K562 (cell line): ENCODE data around the gene LYZL4. TPM values are rescaled to one million over a fixed set of nuclear protein-coding genes. Genes with fewer than 3 reads are reported as not detected.

Source experiments
- ATAC-seq: fragments of 200-7000 bp; cut with Tn5 transposase; 3 replicates; pipeline ENCODE4 v1.9.1; 2020; ENCODE audit warnings: moderate library complexity
- BruUV-seq: library from RNA; stranded (reverse); fragments of 400-500 nt; replicated peaks from 2 replicates; lab custom pipeline; 2021; lab: Mats Ljungman, UMichigan
- CTCF ChIA-PET: fragments of 300-600 bp; formaldehyde crosslinking; extraction: SDS; loops from one replicate; lab custom pipeline; 2021; ENCODE audit warnings: low intra/inter-chr PET ratio; lab: Yijun Ruan, JAX
- POLR2A ChIA-PET: fragments of 300-600, 350-650 bp; sonication (Branson Sonifier 250); formaldehyde crosslinking; extraction: SDS; loops from one replicate; lab custom pipeline; 2021; ENCODE audit warnings: antibody characterized with exemption, inconsistent platforms; lab: Yijun Ruan, JAX
- DNase-seq, 4 experiments: peaks; one replicate each; pipeline versions ENCODE4 v3.0.0 to v3.0.0-alpha.2; 2011 to 2018; ENCODE audit warnings: low spot score in 3 of 4, mixed read lengths in 3 of 4; ENCODE audit errors: extremely low read depth in 1 of 4
- FAIRE-seq: peaks from 2 replicates; lab custom pipeline; 2011; peaks lifted over from hg19 to GRCh38; lab: Jason Lieb, UNC
- H2AFZ ChIP-seq: 2 replicates; pipeline ENCODE4 v1.6.0; 2011; ENCODE audit warnings: low read depth, low read length, control low read depth, inconsistent platforms
- H3K27ac ChIP-seq: fragments of 200-600 bp; 3 replicates; pipeline ENCODE4 v1.8.0; 2011; ENCODE audit warnings: low read depth, mild to moderate bottlenecking, control low read depth, inconsistent platforms, low read length, moderate library complexity, mixed read lengths; ENCODE audit errors: extremely low read depth
- H3K27me3 ChIP-seq, 2 experiments: fragments of 300-600 bp in 1 of 2; 2 replicates in 1 of 2; 3 replicates in 1 of 2; pipeline versions ENCODE4 v1.6.0 to v1.8.0; 2011; ENCODE audit warnings: inconsistent platforms in 2 of 2, low read length in 2 of 2, mild to moderate bottlenecking in 1 of 2, mixed read lengths in 1 of 2, moderate library complexity in 1 of 2; ENCODE audit not compliant: control insufficient read depth in 2 of 2, insufficient read depth in 2 of 2
- H3K36me3 ChIP-seq: fragments of 300-600 bp; 3 replicates; pipeline ENCODE4 v1.8.0; 2011; ENCODE audit warnings: mild to moderate bottlenecking, low read length, inconsistent platforms; ENCODE audit not compliant: control insufficient read depth, insufficient read depth
- H3K4me1 ChIP-seq, 2 experiments: fragments of 200-600 bp in 1 of 2; replicated peaks in 1 of 2; 2 replicates in 1 of 2; 3 replicates in 1 of 2; pipeline versions ENCODE4 v1.5.1 to v1.8.0; 2011; ENCODE audit warnings: inconsistent platforms in 2 of 2, low read length in 2 of 2, mild to moderate bottlenecking in 1 of 2, mixed read lengths in 1 of 2, moderate library complexity in 1 of 2; ENCODE audit not compliant: control insufficient read depth in 2 of 2, insufficient read depth in 2 of 2
- H3K4me2 ChIP-seq: 2 replicates; pipeline ENCODE4 v1.6.1; 2011; ENCODE audit warnings: low read length, control low read depth, inconsistent platforms, mixed read lengths; ENCODE audit not compliant: insufficient read depth
- H3K4me3 ChIP-seq: fragments of 200-600 bp; sonication (generic), shearing (Covaris generic); 2 replicates; pipeline ENCODE4 v1.5.1; 2016; ENCODE audit warnings: control low read depth, inconsistent platforms
- H3K79me2 ChIP-seq: fragments of 200-600 bp; 3 replicates; pipeline ENCODE4 v1.8.0; 2011; ENCODE audit warnings: low read length, inconsistent platforms; ENCODE audit not compliant: control insufficient read depth, insufficient read depth
- H3K9ac ChIP-seq, 2 experiments: 2 replicates each; pipeline versions ENCODE4 v1.6.0 to v1.6.1; 2011; ENCODE audit warnings: low read depth in 2 of 2, low read length in 2 of 2, control low read depth in 1 of 2, inconsistent platforms in 1 of 2, mild to moderate bottlenecking in 1 of 2, mixed read lengths in 1 of 2; ENCODE audit not compliant: insufficient read depth in 1 of 2
- H3K9me1 ChIP-seq: one replicate; pipeline ENCODE4 v1.6.0; 2011; ENCODE audit warnings: inconsistent platforms, mild to moderate bottlenecking, low read length, moderate library complexity; ENCODE audit not compliant: control insufficient read depth, insufficient read depth
- H3K9me3 ChIP-seq: replicated peaks from 2 replicates; pipeline ENCODE4 v1.5.1; 2011; ENCODE audit warnings: low read depth, low read length, inconsistent platforms; ENCODE audit not compliant: control insufficient read depth, insufficient read depth
- H4K20me1 ChIP-seq: replicated peaks from 2 replicates; pipeline ENCODE4 v1.6.1; 2011; ENCODE audit warnings: low read length, inconsistent platforms, mixed read lengths; ENCODE audit not compliant: control insufficient read depth, insufficient read depth
- ATF7 ChIP-seq: fragments of 450-650 bp; IDR thresholded peaks from 2 replicates; pipeline ENCODE4 v1.7.1; 2014; ENCODE audit warnings: mild to moderate bottlenecking, moderate library complexity
- FOXJ3 ChIP-seq: sonication (generic); formaldehyde crosslinking; IDR thresholded peaks from 2 replicates; pipeline ENCODE4 v1.4.0; 2020; ENCODE audit warnings: mild to moderate bottlenecking, missing genetic modification reagents
- MTA3 ChIP-seq: fragments of 450-650 bp; formaldehyde crosslinking; IDR thresholded peaks from 2 replicates; pipeline ENCODE4 v1.6.1; 2017; ENCODE audit warnings: mild to moderate bottlenecking, borderline replicate concordance
- NFE2L1 ChIP-seq: fragments of 450-650 bp; IDR thresholded peaks from 2 replicates; pipeline ENCODE4 v1.6.1; 2016; ENCODE audit warnings: missing genetic modification characterization, low read depth, mild to moderate bottlenecking, missing compliant biosample characterization, moderate library complexity, borderline replicate concordance
- RBM17 ChIP-seq: fragments of 200-400 bp; formaldehyde crosslinking; IDR thresholded peaks from 2 replicates; pipeline ENCODE4 v1.6.1; 2017; ENCODE audit warnings: low read depth, mild to moderate bottlenecking, low read length, borderline replicate concordance
- ZBTB8A ChIP-seq: fragments of 450-650 bp; IDR thresholded peaks from 2 replicates; pipeline ENCODE4 v1.6.1; 2018; ENCODE audit warnings: mild to moderate bottlenecking, moderate library complexity; ENCODE audit not compliant: partially characterized antibody
- ZFP91 ChIP-seq: sonication (generic); formaldehyde crosslinking; IDR thresholded peaks from 2 replicates; pipeline ENCODE4 v1.8.0; 2022; ENCODE audit warnings: mild to moderate bottlenecking, missing genetic modification reagents
- ZNF165 ChIP-seq: fragments of 250-450 bp; sonication (Bioruptor Pico); IDR thresholded peaks from 2 replicates; pipeline ENCODE4 v1.4.0; 2020; ENCODE audit warnings: borderline replicate concordance
- ZNF197 ChIP-seq: fragments of 200-800 bp; sonication (Bioruptor generic); IDR thresholded peaks from 2 replicates; pipeline ENCODE4 v1.6.1; 2016; ENCODE audit warnings: low read depth, missing genetic modification characterization, missing compliant biosample characterization
- ZNF444 ChIP-seq: fragments of 250-450 bp; sonication (Bioruptor Pico); IDR thresholded peaks from 2 replicates; pipeline ENCODE4 v1.4.0; 2020; ENCODE audit warnings: mild to moderate bottlenecking, moderate library complexity
- ZNF655 ChIP-seq: fragments of 250-450 bp; sonication (Bioruptor Pico); IDR thresholded peaks from 2 replicates; pipeline ENCODE4 v1.5.0; 2021
- WGBS: fragments of 100-300 bp; shearing (Covaris generic); methylation state at CpG from one replicate; pipeline ENCODE4 v1.1.6; 2016; ENCODE audit warnings: low coverage, mixed read lengths; ENCODE audit not compliant: insufficient coverage; ENCODE audit errors: missing lambda C conversion rate; 5-methylcytosine and 5-hydroxymethylcytosine counted together
- in situ Hi-C: fragments of 300-500 bp; cut with MboI; formaldehyde crosslinking; loops from 4 replicates; pipeline ENCODE4 v1.15.0; 2018; ENCODE audit warnings: inconsistent platforms, mixed read lengths
- intact Hi-C: fragments of 100-400 bp; cut with micrococcal nuclease; formaldehyde crosslinking; loops from 2 replicates; pipeline ENCODE4 v1.14.2; 2022
- polyA plus RNA-seq, 8 experiments: library from polyadenylated mRNA; depleted of rRNA in 4 of 8; stranded (reverse) in 5 of 8; unstranded in 3 of 8; fragments of >200 nt; fragmentation: Nextera tagmentation in 2 of 8; fragmentation: Illumina TruSeq in 1 of 8; extraction: Ambion mirVana in 2 of 8; extraction: Trizol in 1 of 8; gene quantifications; 2 replicates each; pipeline versions ENCODE4 v1.2.1 to v1.2.3, GENCODE V29; 2011 to 2014; ENCODE audit warnings: inconsistent platforms in 1 of 8, missing spikeins in 1 of 8
- total RNA-seq, 7 experiments: library from RNA; depleted of rRNA in 6 of 7; stranded (reverse); fragments of >200 nt in 6 of 7; fragmentation: Illumina TruSeq in 2 of 7; extraction: Trizol in 2 of 7; gene quantifications; 2 replicates each; pipeline versions ENCODE4 v1.2.1 to v1.2.3, GENCODE V29; 2011 to 2021; ENCODE audit warnings: low replicate concordance in 1 of 7
- TF ChIP-seq, protein P1 (sequence below): fragments of 250-450 bp; sonication (Bioruptor Pico); IDR thresholded peaks from 2 replicates; pipeline ENCODE4 v1.5.0; 2022; ENCODE audit warnings: mild to moderate bottlenecking
- TF ChIP-seq, protein P2 (sequence below): fragments of 450-650 bp; IDR thresholded peaks from 2 replicates; pipeline ENCODE4 v1.6.1; 2016; ENCODE audit warnings: borderline replicate concordance

Gene LYZL4
- total and polyA plus RNA-seq, 9 of the 15 experiments (the other 6 are each of a cell fraction or from before 2014, with no cell fraction given), result not detected

- Histone ChIP-seq H3K9ac (no peak overlapping the region), H3K4me1 (no peaks in the 10 kb centered on the region), H3K4me3 (no peak overlapping the region), H3K9me1 (no peaks in the 10 kb centered on the region), H4K20me1 (no peaks in the 10 kb centered on the region), H2AFZ (no peak overlapping the region), H3K79me2 (no peaks in the 10 kb centered on the region), H3K27me3 (peaks cover 5 to 21% of the 10 kb centered on the region in 2 experiments; a peak in 4 of 5 replicates), H3K27ac (no peak overlapping the region), H3K4me2 (no peak overlapping the region), H3K9me3 (no peaks in the 10 kb centered on the region), H3K36me3 (no peaks in the 10 kb centered on the region)
- FAIRE-seq, result no peak
- BruUV-seq, result no TSS peak
- WGBS, result 0% methylated on average over 10 of the region's 10 CpGs
- intact Hi-C loops (no loop called here), in situ Hi-C loops (loop anchor here (10.0 kb wide), 2 partner anchors 215 to 545 kb away; no protein-coding TSS in a partner anchor)
- ChIA-PET CTCF (interaction anchor here (1.3 kb wide), 1 partner anchor 210 kb away, joined by 4 read pairs; no protein-coding TSS in a partner anchor), POLR2A (no interaction called here)
- ATAC-seq, result no peak
- no peak for DNase-seq
- TF ChIP-seq ATF7 (no peak), ZBTB8A (no peak), ZNF444 (no peak), NFE2L1 (tag) (no peak), ZNF165 (CRISPR knock-in tag) (no peak), MTA3 (no peak), ZFP91 (CRISPR knock-in tag) (no peak), ZNF197 (no peak), RBM17 (no peak), ZNF655 (CRISPR knock-in tag) (no peak), FOXJ3 (no peak)
- TF ChIP-seq, protein P1, sequence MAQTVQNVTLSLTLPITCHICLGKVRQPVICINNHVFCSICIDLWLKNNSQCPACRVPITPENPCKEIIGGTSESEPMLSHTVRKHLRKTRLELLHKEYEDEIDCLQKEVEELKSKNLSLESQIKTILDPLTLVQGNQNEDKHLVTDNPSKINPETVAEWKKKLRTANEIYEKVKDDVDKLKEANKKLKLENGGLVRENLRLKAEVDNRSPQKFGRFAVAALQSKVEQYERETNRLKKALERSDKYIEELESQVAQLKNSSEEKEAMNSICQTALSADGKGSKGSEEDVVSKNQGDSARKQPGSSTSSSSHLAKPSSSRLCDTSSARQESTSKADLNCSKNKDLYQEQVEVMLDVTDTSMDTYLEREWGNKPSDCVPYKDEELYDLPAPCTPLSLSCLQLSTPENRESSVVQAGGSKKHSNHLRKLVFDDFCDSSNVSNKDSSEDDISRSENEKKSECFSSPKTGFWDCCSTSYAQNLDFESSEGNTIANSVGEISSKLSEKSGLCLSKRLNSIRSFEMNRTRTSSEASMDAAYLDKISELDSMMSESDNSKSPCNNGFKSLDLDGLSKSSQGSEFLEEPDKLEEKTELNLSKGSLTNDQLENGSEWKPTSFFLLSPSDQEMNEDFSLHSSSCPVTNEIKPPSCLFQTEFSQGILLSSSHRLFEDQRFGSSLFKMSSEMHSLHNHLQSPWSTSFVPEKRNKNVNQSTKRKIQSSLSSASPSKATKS (CRISPR knock-in tag), result no peak
- TF ChIP-seq, protein P2, sequence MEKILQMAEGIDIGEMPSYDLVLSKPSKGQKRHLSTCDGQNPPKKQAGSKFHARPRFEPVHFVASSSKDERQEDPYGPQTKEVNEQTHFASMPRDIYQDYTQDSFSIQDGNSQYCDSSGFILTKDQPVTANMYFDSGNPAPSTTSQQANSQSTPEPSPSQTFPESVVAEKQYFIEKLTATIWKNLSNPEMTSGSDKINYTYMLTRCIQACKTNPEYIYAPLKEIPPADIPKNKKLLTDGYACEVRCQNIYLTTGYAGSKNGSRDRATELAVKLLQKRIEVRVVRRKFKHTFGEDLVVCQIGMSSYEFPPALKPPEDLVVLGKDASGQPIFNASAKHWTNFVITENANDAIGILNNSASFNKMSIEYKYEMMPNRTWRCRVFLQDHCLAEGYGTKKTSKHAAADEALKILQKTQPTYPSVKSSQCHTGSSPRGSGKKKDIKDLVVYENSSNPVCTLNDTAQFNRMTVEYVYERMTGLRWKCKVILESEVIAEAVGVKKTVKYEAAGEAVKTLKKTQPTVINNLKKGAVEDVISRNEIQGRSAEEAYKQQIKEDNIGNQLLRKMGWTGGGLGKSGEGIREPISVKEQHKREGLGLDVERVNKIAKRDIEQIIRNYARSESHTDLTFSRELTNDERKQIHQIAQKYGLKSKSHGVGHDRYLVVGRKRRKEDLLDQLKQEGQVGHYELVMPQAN, result no peak
Observed at GRCh38 chr3:42439261-42440115, 29.1 kb upstream of the LYZL4 start.
